HG03064 (cell line): ENCODE measurements around the gene CACTIN.
"Not testable (repeated sequence)": the region's sequence is repeated elsewhere in the genome, so short reads cannot be mapped to it uniquely, and the experiment has no call there.

Experiments
- ATAC-seq: cut with Tn5 transposase; IDR thresholded peaks from one replicate; pipeline ENCODE4 v1.9.1; 2021; ENCODE audit warnings: low read depth; ENCODE audit not compliant: unreplicated experiment

The CACTIN gene

GRCh38 chr19:3626473-3627350 lies at the start of gene CACTIN:
CACTIN (minus strand) TSS chr19:3626790; CDS start chr19:3626762, 28 bp downstream.
- ATAC-seq: peak; percentile 71

GRCh38 chr19:3674784-3675543 lies 48.4 kb upstream of the CACTIN start:
- no peak for ATAC-seq

- no peak for ATAC-seq
These were observed 47.2 kb upstream of the CACTIN start for GRCh38 chr19:3673506-3674439.

GRCh38 chr19:3672993-3673392 lies 46.4 kb upstream of the CACTIN start:
- no peak for ATAC-seq

GRCh38 chr19:3672575-3672948 lies 46.0 kb upstream of the CACTIN start:
- no peak for ATAC-seq

GRCh38 chr19:3671680-3672574 lies 45.3 kb upstream of the CACTIN start:
- ATAC-seq: no peak

- no peak for ATAC-seq
These were observed 44.4 kb upstream of the CACTIN start for GRCh38 chr19:3670796-3671679.

GRCh38 chr19:3669947-3670795 lies 43.6 kb upstream of the CACTIN start:
- no peak for ATAC-seq

GRCh38 chr19:3669082-3669946 lies 42.7 kb upstream of the CACTIN start:
- ATAC-seq: no peak

- ATAC-seq: no peak
These were observed 41.9 kb upstream of the CACTIN start for GRCh38 chr19:3668331-3669081.

- no peak for ATAC-seq
These were observed 41.2 kb upstream of the CACTIN start for GRCh38 chr19:3667766-3668165.

- no peak for ATAC-seq
These were observed 40.5 kb upstream of the CACTIN start for GRCh38 chr19:3667037-3667638.

GRCh38 chr19:3666545-3666856 lies 39.9 kb upstream of the CACTIN start:
- not testable (repeated sequence) for ATAC-seq

- ATAC-seq: no peak
These were observed 39.3 kb upstream of the CACTIN start for GRCh38 chr19:3665681-3666544.
